Stimulated activated CD4-positive, alpha-beta T cell treated with anti-CD3 and anti-CD28 coated beads, Interleukin-2, amount 100 ng/mL, for 24 hours (primary cell): ENCODE results near the gene SNRPF.
"Not testable (repeated sequence)": the region's sequence is repeated elsewhere in the genome, so short reads cannot be mapped to it uniquely, and the experiment has no call there.

Experiments used
- DNase-seq, 2 donors: peaks; one replicate each; pipeline ENCODE4 v3.0.0-alpha.2; 2020

Gene SNRPF

GRCh38 chr12:95858451-95859343 is at the start of gene SNRPF:
TSS of gene SNRPF (plus strand) at chr12:95858952. CDS start at chr12:95859074, 122 bp downstream.
- peak; percentile 89 to 92 for DNase-seq

- no peak for DNase-seq
These were observed 49.6 kb upstream of the SNRPF start for GRCh38 chr12:95809000-95809680.

GRCh38 chr12:95810411-95810810 is 48.3 kb upstream of the SNRPF start:
- DNase-seq: no peak

GRCh38 chr12:95812155-95812554 is 46.6 kb upstream of the SNRPF start:
- not testable (repeated sequence) for DNase-seq

- no peak for DNase-seq
These were observed 43.0 kb upstream of the SNRPF start for GRCh38 chr12:95815632-95816212.

GRCh38 chr12:95820096-95820703 is 38.6 kb upstream of the SNRPF start:
- DNase-seq: no peak

DNA sequence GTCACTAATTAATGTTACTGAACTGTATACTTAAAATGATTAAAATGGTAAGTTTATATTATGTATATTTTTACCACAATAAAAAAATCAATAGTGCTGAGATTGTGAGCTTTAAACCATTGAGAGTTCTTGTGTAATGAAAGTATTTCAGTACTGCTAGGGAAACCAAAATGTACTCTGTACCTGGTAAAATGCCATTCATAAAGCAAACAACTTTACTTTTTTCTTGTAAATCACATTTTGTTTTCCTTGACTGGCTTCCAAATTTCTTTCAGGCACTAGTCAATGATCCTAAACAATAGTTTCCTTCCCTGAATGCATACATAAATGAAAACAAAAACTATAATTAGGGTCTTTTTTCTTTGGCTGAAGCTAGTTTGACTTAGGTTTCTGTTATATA is 29.4 kb upstream of the SNRPF start:
- no peak for DNase-seq

DNA sequence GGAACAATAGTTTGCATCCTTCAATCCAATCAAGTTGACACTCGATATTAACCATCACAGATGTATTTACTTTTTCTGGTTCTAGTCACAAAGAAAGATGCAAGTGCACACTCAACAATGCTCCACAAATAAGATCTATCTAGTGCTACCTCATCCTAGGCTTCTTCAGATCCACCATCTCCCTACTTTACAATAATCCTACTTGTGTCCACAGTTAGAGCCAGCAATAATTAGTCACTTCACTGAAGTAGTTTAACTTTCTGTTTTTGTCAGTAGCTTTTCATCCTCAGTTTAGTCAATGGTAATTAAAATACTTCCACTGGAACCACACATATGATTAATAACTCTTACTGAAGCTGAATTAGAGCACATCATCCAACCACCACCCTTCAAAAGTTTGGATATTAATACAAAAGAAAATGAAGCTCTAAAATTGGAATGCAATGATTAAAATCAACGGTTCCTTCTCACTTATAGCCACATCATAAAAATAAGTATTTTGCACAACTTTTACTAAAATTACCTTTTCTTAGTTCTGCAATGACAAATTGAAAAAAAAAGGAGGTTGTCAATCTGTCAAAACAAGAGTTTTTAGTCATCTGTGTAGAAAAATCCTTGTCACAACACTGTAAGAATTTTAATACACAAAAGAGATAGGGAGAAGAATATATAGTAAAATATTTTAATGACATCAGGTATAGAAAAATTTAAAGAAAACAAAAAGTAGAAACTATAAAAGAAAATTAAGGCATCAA is 28.2 kb upstream of the SNRPF start:
- no peak for DNase-seq

GRCh38 chr12:95834572-95834971 is 24.2 kb upstream of the SNRPF start:
- DNase-seq: no peak

- DNase-seq: no peak
These were observed 22.6 kb upstream of the SNRPF start for GRCh38 chr12:95836185-95836609.

GRCh38 chr12:95836630-95837239 is 22.0 kb upstream of the SNRPF start:
- DNase-seq: no peak

GRCh38 chr12:95837240-95838038 is 21.3 kb upstream of the SNRPF start:
- no peak for DNase-seq

GRCh38 chr12:95838125-95838524 is 20.6 kb upstream of the SNRPF start:
- DNase-seq: no peak

DNA sequence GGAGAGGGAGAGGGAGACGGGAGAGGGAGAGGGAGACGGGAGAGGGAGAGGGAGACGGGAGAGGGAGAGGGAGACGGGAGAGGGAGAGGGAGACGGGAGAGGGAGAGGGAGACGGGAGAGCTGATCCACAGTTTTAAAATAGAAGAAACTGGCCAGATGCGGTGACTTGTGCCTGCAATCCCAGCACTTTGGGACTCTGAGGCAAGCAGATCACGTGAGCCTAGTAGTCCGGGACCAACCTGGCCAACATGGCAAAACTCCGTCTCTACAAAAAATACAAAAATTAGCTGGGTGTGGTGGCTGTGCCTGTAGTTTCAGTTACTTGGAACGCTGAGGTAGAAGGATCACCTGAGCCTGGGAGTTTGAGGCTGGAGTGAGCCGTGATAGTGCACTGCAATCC is 16.3 kb upstream of the SNRPF start:
- DNase-seq: not testable (repeated sequence)

DNA sequence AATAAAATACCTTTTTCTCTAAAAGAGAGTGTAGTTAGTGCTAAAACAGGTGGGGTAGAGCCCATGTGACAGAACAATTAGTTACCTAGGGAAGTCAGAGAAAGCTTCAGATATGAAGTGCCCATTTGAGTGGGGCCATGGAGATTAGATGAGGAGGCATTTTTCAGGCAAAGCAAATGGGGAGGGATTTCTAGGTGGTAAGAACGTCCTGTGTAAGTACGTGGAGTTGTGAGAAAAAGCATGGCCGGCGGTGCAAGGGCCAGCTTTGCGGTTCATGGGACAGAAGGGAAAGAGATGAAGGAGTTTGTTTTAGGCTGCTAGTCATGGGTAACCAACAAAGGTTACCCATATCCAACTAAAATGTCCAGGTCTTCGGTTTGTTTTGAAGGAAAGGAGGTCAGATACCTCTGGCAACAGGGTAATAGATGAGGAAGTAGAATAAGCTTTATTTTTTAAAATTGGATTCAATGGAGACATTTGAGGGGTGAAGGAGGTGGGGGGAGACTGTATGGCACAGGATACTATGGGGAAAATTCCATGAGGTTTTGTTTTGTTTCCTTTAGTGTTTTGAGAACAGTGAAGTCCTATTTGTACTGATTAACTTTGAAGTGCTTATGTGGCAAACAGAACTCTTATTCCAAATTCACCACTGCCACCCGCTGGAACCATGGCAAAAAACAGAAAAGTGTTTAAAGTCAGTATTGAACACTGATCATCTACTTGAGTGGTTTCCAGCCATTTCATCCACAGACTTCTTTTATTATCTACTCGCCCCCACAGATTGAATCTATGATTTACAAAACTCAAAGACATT is 10.0 kb upstream of the SNRPF start:
- DNase-seq: no peak

DNA sequence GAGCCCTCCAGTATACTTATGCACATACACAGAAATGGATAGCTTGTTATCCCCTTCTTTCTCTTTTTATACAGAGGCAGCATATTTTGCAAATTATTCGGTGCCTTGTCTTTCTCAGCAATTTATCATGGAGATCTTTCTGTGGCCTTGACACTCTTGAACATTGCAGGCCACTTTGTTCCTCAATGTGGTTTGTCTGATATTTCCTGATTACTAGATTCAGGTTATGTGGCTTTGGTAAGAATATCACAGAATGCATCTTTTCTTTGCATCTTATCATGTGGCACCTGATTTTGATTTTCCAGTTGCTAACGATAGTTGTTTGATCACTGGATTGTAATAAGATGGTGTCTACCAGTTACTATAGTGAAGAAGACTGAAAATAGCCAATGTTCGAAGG is 7.1 kb upstream of the SNRPF start:
- no peak for DNase-seq

DNA sequence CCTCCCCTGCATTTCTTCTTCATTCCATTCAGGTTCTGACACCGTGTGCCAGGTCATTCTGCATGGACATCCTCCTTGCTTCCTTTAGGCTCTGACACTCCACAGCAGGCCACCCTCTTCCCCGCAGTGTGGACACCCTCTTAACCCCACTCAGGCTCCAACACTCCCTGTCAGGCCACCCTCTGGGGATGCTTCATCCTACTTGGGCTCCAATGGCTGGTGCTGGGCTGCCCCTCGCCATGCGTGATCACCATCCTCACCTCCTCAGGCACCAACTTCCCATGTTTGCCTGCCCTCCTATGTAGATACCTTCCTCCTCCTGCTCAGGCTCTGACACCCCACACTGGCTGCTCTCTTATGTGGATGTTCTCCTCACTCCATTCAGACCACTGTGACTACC is 6.6 kb upstream of the SNRPF start:
- DNase-seq: no peak

GRCh38 chr12:95857156-95857555 is 1.6 kb upstream of the SNRPF start:
- DNase-seq: no peak

GRCh38 chr12:95857799-95858198 is 953 bp upstream of the SNRPF start:
- DNase-seq: no peak

GRCh38 chr12:95859344-95859816 is 628 bp downstream of the SNRPF start:
- DNase-seq: peak in 1 of 2 donors; percentile 17
